Occipital lobe (tissue), 2 donors: ENCODE measurements around the gene PIK3R6. TPM values are rescaled to one million over a fixed set of nuclear protein-coding genes. Genes with fewer than 3 reads are reported as not detected.

Source experiments
- DNase-seq: peaks from one replicate; lab custom pipeline; 2025; lab: John Stamatoyannopoulos, UW
- total RNA-seq: library from RNA; depleted of rRNA; stranded (reverse); fragments of >200 nt; gene quantifications from one replicate; pipeline ENCODE4 v1.2.3, GENCODE V29; 2014

PIK3R6 gene
- total RNA-seq, 1 donor from 2014 or later, result 0.47 TPM

- no peak for DNase-seq
These were observed 112.6 kb downstream of the PIK3R6 start for GRCh38 chr17:8754890-8755289.

GRCh38 chr17:8753976-8754440, 113.5 kb downstream of the PIK3R6 start:
- DNase-seq, result no peak

- DNase-seq, result no peak
These were observed 114.1 kb downstream of the PIK3R6 start for GRCh38 chr17:8753136-8753975.

Other genes with a start within 250 kb of the PIK3R6 start
- gene MYH10, start 236.9 kb downstream of the PIK3R6 start, total RNA-seq, result 142 TPM
- not detected for gene CCDC42, start 122.8 kb downstream of the PIK3R6 start, total RNA-seq
- not detected for gene SPDYE4, start 109.1 kb downstream of the PIK3R6 start, total RNA-seq
- 0.16 TPM for gene MFSD6L, start 68.3 kb downstream of the PIK3R6 start, total RNA-seq
- 0.62 TPM for gene PIK3R5, start 98.0 kb upstream of the PIK3R6 start, total RNA-seq
- 1.1 TPM for gene NTN1, start 153.8 kb upstream of the PIK3R6 start, total RNA-seq